HG03025 (cell line): Measurements from ENCODE around the gene C3orf85.

Experiments
- ATAC-seq: cut with Tn5 transposase; IDR thresholded peaks from one replicate; pipeline ENCODE4 v1.9.1; 2021; ENCODE audit warnings: mild to moderate bottlenecking, moderate library complexity; ENCODE audit not compliant: unreplicated experiment, low FRiP score

Gene C3orf85

DNA sequence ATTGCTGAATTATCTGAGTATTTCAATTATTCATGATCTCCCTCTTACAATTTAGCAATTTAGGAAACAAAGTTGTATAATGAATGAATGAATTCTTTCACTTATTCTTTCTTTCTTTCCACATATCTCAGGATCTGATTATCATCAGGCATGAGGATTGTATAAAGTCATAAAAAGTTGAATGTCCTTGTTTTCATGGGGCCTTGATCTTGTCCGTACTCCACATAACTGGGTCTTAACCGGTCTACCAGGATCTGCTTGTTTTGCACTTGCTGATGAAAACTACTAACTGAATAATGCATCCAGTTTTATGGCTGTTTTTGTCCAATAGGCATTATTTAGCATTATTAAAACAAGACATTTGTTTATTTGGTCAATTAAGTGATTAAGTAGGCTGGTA lies 12.6 kb downstream of the C3orf85 start:
- no peak for ATAC-seq

GRCh38 chr3:109152320-109152719 lies 15.8 kb downstream of the C3orf85 start:
- ATAC-seq: no peak

DNA sequence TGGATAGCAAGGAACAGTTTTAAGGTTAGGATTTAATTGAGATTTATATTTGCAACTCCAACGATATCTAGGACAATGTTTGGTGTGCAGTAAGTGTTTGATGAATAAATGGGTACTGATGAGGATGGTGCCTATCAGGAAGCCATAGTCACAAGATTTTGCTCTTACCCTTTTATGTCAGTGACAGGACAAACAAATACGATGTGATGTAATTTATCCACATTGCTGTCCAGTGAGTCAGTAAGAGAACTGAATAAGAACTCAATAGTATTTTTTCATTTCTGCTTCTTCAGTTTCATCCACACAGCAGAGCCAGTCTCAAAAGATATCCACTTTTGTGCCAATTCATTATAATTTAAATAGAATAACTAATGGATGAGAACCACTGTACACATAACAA lies 18.5 kb downstream of the C3orf85 start:
- ATAC-seq: no peak

DNA sequence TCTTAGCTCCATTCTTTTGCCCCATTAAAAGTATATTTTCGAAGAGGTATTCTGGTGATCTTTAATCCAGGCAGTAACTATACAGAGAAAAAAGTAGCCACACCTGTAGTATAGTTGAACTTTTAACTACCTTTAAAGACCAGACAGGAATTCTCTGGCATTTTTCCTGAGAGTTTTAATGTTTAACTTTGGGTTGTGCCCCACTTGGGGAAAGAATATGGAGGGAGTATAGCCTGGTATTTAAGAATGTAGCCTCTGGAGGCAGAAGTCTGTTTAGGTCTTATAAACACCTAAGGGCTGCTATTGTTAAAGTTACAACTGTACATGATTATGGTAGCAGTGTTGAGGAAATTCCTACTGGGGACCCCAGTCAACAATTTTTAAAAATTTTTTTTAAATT lies 19.3 kb downstream of the C3orf85 start:
- no peak for ATAC-seq

GRCh38 chr3:109161487-109162123 lies 25.1 kb downstream of the C3orf85 start:
- no peak for ATAC-seq

DNA sequence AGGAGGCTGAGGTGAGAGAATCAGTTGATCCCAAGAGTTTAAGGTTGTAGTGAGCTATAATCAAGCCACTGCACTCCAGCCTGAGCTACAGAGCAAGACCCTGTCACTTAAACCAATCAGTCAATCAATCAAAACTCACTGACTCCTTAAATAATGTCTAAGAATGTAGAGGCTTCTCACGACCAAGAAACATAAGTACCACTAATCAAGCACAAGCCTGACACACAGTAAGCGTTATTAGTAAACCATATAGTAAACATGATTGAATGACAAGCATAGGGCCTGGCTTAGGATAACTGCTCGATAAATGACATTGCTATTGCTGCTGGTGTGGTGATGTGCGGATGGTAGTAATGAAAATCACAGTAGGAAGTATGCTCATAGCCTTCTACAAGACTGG lies 29.4 kb downstream of the C3orf85 start:
- no peak for ATAC-seq

- no peak for ATAC-seq
These were observed 35.0 kb downstream of the C3orf85 start for GRCh38 chr3:109171479-109171878.

- ATAC-seq: no peak
These were observed 38.9 kb downstream of the C3orf85 start for GRCh38 chr3:109175411-109175810.

DNA sequence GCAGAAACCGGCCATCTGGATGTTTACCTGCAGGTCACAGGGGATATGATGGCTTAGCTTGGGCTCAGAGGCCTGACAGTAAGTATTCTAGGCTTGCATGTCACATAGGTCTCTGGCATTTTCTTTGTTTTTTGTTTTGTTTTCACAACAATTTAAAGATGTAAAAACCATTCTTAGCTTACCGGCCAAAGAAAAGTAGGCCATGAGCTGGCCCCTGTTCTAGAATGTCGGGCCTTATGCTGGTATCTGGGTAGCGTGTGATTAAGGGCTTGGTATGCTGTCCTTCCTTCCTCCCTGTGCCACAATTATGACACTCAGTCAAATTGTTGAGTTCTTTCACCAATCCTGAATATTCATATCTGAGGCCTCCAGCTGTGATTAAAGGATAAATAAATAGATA lies 40.2 kb downstream of the C3orf85 start:
- ATAC-seq: no peak

DNA sequence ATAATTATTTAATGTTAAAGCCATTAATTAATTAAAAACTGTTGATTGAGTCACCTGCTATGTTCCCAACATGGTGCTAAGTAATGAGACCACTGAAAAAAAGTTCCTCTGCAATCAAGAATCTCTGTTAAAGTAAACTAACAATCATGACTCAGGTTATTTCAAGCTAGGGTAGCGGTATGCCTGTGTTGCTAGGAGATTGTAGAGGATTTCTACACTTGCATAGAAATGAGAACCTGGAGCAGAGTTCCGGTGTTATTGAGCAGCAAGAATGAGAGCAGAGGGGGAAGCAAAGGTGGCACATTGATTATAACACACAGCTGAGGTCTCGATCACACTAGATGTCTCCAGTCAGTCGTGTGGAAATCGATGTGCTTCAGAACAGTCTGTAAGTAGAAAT lies 41.4 kb downstream of the C3orf85 start:
- ATAC-seq: no peak

DNA sequence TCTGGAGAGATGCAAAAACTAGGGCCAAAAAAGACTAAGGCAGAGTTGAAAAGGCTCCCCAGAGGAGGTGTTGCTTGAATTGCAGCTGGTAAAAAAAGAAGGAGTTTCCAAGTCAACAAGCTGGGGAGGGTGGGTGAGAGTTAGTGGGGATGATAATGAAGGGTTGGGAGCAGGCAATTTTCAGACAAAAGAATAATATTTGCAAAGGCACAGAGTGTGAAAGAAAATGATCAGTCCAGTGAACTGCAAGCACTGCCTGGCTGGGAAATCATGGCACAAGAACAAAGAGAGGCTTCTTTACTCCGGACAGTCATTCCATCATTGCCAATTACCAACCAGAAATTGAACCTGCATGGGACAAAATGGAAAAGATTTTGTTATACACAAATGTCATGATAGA lies 42.2 kb downstream of the C3orf85 start:
- ATAC-seq: no peak

GRCh38 chr3:109184726-109185125 lies 48.2 kb downstream of the C3orf85 start:
- ATAC-seq: no peak

DNA sequence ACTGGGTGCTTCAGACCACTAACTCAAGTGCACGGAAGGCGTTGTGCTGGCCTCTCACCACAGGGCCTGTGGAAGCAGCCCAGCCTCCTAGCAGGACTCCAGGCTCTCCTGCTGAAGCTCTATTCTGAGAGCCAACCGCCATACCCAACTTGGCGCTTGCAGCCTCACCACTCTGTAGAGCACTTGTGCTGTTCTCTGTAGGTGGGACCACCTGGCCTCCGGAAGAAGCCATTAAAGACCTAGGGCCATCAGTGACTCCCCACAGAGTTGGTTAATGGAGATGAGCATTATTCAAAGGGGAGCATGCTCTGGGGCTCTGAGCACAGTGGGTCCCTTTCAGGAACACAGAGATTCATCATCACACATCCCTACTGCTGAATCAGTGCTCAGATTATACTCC lies 50.9 kb downstream of the C3orf85 start:
- no peak for ATAC-seq

DNA sequence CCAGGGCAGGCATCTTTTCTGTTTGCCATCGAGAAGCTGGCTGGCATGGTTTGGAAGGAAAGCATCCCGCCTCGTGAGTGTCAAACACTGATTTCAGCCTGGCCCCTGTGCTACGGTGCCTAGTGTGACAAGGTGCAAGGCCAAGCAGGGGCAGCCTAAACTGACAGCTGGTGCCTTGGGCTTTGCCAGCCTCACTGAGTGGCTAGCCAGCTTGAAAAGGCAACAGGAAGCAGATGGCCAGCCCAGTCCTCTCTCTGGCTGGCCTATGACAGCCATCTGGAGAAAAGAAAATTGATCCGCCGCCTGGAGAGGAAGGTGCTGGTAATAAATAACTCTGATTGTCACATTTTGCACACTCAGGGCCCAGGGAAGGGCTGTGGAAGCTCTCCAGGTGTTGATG lies 52.2 kb downstream of the C3orf85 start:
- ATAC-seq: no peak

DNA sequence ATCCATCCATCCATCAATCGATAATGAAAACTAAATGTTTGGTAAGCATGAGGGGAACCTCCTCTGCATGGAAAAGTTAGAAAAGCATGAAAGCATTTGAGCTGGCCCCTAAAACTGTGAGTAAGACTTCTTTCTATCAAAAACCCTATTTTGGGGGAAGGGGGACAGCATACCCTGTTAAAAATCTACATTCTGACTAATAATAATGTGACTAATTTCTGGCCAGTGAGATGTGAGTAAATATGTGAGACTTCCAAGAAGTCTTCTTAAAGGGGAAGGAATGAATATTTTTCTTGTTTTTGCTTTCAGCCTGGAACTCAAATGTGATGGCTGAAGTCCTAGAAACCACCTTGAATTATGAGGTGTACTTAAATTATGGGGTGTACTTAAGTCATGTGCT lies 54.9 kb downstream of the C3orf85 start:
- no peak for ATAC-seq

DNA sequence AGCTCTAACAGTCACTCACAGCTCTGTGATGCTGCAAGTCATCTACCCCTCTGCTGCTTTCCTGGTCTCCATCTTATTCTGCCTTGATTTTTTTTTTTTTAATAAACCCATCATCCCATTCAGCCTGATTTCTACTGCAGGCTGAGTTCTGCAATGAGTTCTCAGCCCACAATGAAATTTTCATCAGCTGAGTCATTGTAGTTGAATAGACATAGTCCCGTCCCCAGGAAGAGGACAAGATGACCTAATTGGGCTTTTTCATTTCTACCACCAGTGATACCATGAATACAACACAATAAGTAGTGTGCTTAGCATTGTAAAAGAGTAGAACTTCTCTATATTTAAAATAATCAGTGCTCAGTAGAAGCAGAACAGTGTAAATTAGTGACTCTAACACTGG lies 59.3 kb downstream of the C3orf85 start:
- no peak for ATAC-seq
